GM23248 (cell line): ENCODE measurements around the gene TMEM184C. TPM values are rescaled to one million over a fixed set of nuclear protein-coding genes. Genes with fewer than 3 reads are reported as not detected.

ENCODE experiments used
- DNase-seq: peaks from one replicate; pipeline ENCODE4 v3.0.0-alpha.2; 2015
- H2AFZ ChIP-seq: fragments of 200-600 bp; sonication (generic); 2 replicates; pipeline ENCODE4 v1.6.1; 2016; ENCODE audit warnings: antibody characterized with exemption
- H3F3A ChIP-seq: fragments of 200-600 bp; sonication (generic); 2 replicates; pipeline ENCODE4 v1.6.1; 2016; ENCODE audit warnings: mild to moderate bottlenecking, antibody characterized with exemption, mixed run types; ENCODE audit not compliant: insufficient read depth
- H3K27ac ChIP-seq: fragments of 200-600 bp; sonication (generic); 2 replicates; pipeline ENCODE4 v1.5.1; 2016; ENCODE audit warnings: mild to moderate bottlenecking
- H3K27me3 ChIP-seq: fragments of 200-600 bp; sonication (generic); replicated peaks from 2 replicates; pipeline ENCODE4 v1.6.1; 2016; ENCODE audit warnings: mild to moderate bottlenecking; ENCODE audit not compliant: insufficient read depth
- H3K36me3 ChIP-seq: fragments of 200-600 bp; sonication (generic); 2 replicates; pipeline ENCODE4 v1.6.1; 2016; ENCODE audit warnings: low read depth, mild to moderate bottlenecking
- H3K4me1 ChIP-seq: fragments of 200-600 bp; sonication (generic); 2 replicates; pipeline ENCODE4 v1.6.1; 2016; ENCODE audit warnings: mild to moderate bottlenecking; ENCODE audit not compliant: insufficient read depth
- H3K4me2 ChIP-seq: fragments of 200-600 bp; sonication (generic); one replicate; pipeline ENCODE4 v1.6.1; 2016; ENCODE audit warnings: mild to moderate bottlenecking; ENCODE audit not compliant: unreplicated experiment
- H3K4me3 ChIP-seq: fragments of 200-600 bp; sonication (generic); 2 replicates; pipeline ENCODE4 v1.5.1; 2016; ENCODE audit warnings: mild to moderate bottlenecking
- H3K79me2 ChIP-seq: fragments of 200-600 bp; sonication (generic); 2 replicates; pipeline ENCODE4 v1.6.1; 2016; ENCODE audit warnings: mild to moderate bottlenecking; ENCODE audit not compliant: insufficient read depth
- H3K9ac ChIP-seq: fragments of 200-600 bp; sonication (generic); 2 replicates; pipeline ENCODE4 v1.6.1; 2016; ENCODE audit warnings: mild to moderate bottlenecking
- H3K9me2 ChIP-seq: fragments of 200-600 bp; sonication (generic); 2 replicates; pipeline ENCODE4 v1.6.1; 2016; ENCODE audit warnings: mixed run types, mild to moderate bottlenecking, moderate library complexity; ENCODE audit not compliant: insufficient read depth
- H3K9me3 ChIP-seq: fragments of 200-600 bp; sonication (generic); one replicate; pipeline ENCODE4 v1.6.1; 2017; ENCODE audit warnings: low read depth
- H4K20me1 ChIP-seq: fragments of 200-600 bp; sonication (generic); 2 replicates; pipeline ENCODE4 v1.6.0; 2016; ENCODE audit not compliant: insufficient read depth
- EZH2 ChIP-seq: fragments of 200-600 bp; sonication (generic); IDR thresholded peaks from 2 replicates; pipeline ENCODE4 v1.6.1; 2018; ENCODE audit warnings: antibody characterized with exemption, mild to moderate bottlenecking; ENCODE audit not compliant: insufficient read depth, poor library complexity, severe bottlenecking
- EZH2phosphoT487 ChIP-seq: fragments of 200-600 bp; sonication (generic); IDR thresholded peaks from 2 replicates; pipeline ENCODE4 v1.6.1; 2018; ENCODE audit warnings: antibody characterized with exemption, moderate library complexity, mild to moderate bottlenecking, low read depth; ENCODE audit not compliant: insufficient read depth
- WGBS, 2 experiments: methylation state at CpG; one replicate each; pipeline ENCODE4 v1.1.6; 2015 to 2017; ENCODE audit warnings: low lambda C conversion rate in 2 of 2, low coverage in 1 of 2; ENCODE audit errors: missing lambda C conversion rate in 2 of 2; 5-methylcytosine and 5-hydroxymethylcytosine counted together
- in situ Hi-C: fragments of 300-500 bp; cut with MboI; formaldehyde crosslinking; loops from 2 replicates; pipeline ENCODE4 v1.15.0; 2020
- polyA plus RNA-seq: library from polyadenylated mRNA; unstranded; fragments of >200 nt; fragmentation: Nextera tagmentation; extraction: Ambion mirVana; gene quantifications from 2 replicates; pipeline ENCODE4 v1.2.1, GENCODE V29; 2016
- total RNA-seq: library from RNA; depleted of rRNA; stranded (reverse); fragments of >200 nt; shearing (Covaris generic); gene quantifications from 2 replicates; pipeline ENCODE4 v1.2.3, GENCODE V29; 2014; rRNA removed

Gene TMEM184C
- total RNA-seq (36.5 and 36.8 TPM in 2 replicates), polyA plus RNA-seq (26.2 and 30.9 TPM in 2 replicates)

GRCh38 chr4:147617173-147617840 is at the start of gene TMEM184C:
TSS of gene TMEM184C (plus strand) at chr4:147617397. CDS start at chr4:147617957, 560 bp downstream.
- Histone ChIP-seq H3K27ac (peak within 1 kb of the TSS; percentile 48), H4K20me1 (no peaks in the 10 kb centered on the region), H3K4me2 (peak within 1 kb of the TSS; percentile 93), H3K79me2 (peaks cover 49% of the 10 kb centered on the region), H3K9me2 (no peaks in the 10 kb centered on the region), H3F3A (no peaks in the 10 kb centered on the region), H3K27me3 (no peaks in the 10 kb centered on the region), H3K9me3 (no peaks in the 10 kb centered on the region), H3K36me3 (no peaks in the 10 kb centered on the region), H3K4me1 (peaks cover 9% of the 10 kb centered on the region), H3K4me3 (peak within 1 kb of the TSS; percentile 88), H2AFZ (peak within 1 kb of the TSS; percentile 87), H3K9ac (peak within 1 kb of the TSS; percentile 77)
- in situ Hi-C loops = no loop called here
- WGBS, 2 experiments = 1 to 2% methylated on average over 36 to 37 of the region's 37 CpGs
- DNase-seq = peak; percentile 97
- TF ChIP-seq EZH2phosphoT487 (no peak), EZH2 (no peak)

GRCh38 chr4:147570616-147571015 is 46.6 kb upstream of the TMEM184C start:
- no peak for TF ChIP-seq EZH2phosphoT487
- no peak for TF ChIP-seq EZH2
- DNase-seq = peak; percentile 32

DNA sequence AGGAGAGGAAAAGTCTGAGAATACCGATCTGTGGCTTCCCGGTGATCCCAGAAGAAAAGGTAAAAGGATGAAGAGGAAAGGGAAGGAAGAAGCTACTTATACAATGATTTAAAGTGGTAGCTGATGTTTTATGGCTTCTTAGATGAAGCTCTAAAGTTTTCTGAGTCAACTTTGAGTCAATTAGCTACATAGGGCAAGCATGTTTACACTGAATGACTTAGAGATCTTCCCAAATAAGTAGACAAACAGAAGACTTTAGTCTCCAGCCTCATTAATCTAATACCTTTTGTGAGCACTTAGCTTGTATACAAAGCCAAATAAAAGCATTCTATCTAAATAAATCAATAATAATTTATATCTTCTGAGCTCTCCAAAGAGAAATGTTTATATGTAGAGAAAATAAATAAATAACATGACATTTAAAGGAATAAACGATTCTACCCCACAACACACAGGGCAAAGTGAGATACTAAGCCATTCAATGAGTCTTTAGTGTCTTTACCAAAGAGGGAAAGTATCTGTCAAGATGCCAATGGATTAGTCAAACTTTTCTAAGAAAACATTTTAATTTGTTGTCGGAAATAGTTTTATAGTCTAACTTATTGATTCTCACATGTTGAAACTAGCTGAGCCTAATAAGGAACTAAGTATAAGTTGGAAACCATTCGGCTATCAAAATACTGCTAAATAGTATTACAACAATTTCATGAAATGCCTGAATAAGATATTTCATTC is 46.0 kb upstream of the TMEM184C start:
- Histone ChIP-seq H3K4me1 (peaks cover 8% of the 10 kb centered on the region; the same call in 1 of the 2 replicates), H3K36me3 (no peaks in the 10 kb centered on the region), H3K9me2 (no peaks in the 10 kb centered on the region), H3K9me3 (no peaks in the 10 kb centered on the region), H3K4me3 (no peak overlapping the region), H4K20me1 (no peaks in the 10 kb centered on the region), H3K27me3 (no peaks in the 10 kb centered on the region), H3K79me2 (no peaks in the 10 kb centered on the region), H2AFZ (peak overlapping the region; percentile 54), H3K4me2 (no peak overlapping the region), H3K27ac (no peak overlapping the region), H3K9ac (no peak overlapping the region), H3F3A (no peaks in the 10 kb centered on the region; the same call in 1 of the 2 replicates)
- in situ Hi-C loops = no loop called here
- 21 to 29% methylated on average over 5 of the region's 5 CpGs for WGBS, 2 experiments
- TF ChIP-seq EZH2 = no peak
- no peak for TF ChIP-seq EZH2phosphoT487
- peak; percentile 64 for DNase-seq

More at GRCh38 chr4:147570616-147571015, 46.6 kb upstream of the TMEM184C start:
- Histone ChIP-seq H3K9me2 (no peaks in the 10 kb centered on the region), H3K79me2 (no peaks in the 10 kb centered on the region), H3K4me1 (peaks cover 8% of the 10 kb centered on the region; the same call in 1 of the 2 replicates), H3K27ac (no peak overlapping the region), H3K9me3 (no peaks in the 10 kb centered on the region), H3K4me3 (no peak overlapping the region), H3K27me3 (no peaks in the 10 kb centered on the region), H3K36me3 (no peaks in the 10 kb centered on the region), H4K20me1 (no peaks in the 10 kb centered on the region), H3K4me2 (no peak overlapping the region), H3K9ac (no peak overlapping the region), H3F3A (no peaks in the 10 kb centered on the region; the same call in 1 of the 2 replicates), H2AFZ (peak overlapping the region; percentile 54)
- in situ Hi-C loops = no loop called here
- WGBS, 2 experiments = 16 to 27% methylated on average over 4 of the region's 4 CpGs

DNA sequence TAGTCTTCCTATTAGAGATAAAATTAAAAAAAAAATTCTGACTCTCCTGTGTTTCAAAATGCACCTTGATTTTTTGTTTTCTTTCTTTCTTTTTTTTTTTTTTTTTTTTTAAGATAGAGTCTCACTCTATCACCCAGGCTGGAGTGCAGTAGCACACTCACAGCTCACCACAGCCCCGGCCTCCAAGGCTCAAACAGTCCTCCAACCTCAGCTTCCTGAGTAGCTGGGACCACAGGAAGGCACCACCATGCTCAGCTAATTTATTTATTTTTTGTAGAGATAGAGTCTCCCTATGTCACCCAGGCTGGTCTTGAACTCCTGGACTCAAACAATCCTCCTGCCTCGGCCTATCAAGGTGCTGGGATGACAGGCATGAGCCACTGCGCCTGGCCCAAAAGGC is 41.1 kb upstream of the TMEM184C start:
- Histone ChIP-seq H3K4me1 (peaks cover 9% of the 10 kb centered on the region; the same call in 1 of the 2 replicates), H3K4me2 (no peak overlapping the region), H3K27me3 (no peaks in the 10 kb centered on the region), H2AFZ (no peak overlapping the region), H3F3A (peaks cover 7% of the 10 kb centered on the region; the same call in 1 of the 2 replicates), H3K9me2 (no peaks in the 10 kb centered on the region), H3K4me3 (no peak overlapping the region), H3K9ac (no peak overlapping the region), H4K20me1 (no peaks in the 10 kb centered on the region), H3K27ac (no peak overlapping the region), H3K9me3 (no peaks in the 10 kb centered on the region), H3K36me3 (no peaks in the 10 kb centered on the region), H3K79me2 (no peaks in the 10 kb centered on the region)
- 79 to 92% methylated on average over 3 of the region's 3 CpGs for WGBS, 2 experiments
- DNase-seq = no peak
- in situ Hi-C loops = no loop called here
- TF ChIP-seq EZH2phosphoT487 = no peak
- no peak for TF ChIP-seq EZH2
